Loucy (cell line): ENCODE measurements around the gene NDUFB7.

Experiments
- H2AFZ ChIP-seq: fragments of 200-600 bp; sonication (generic); 2 replicates; pipeline ENCODE4 v1.6.0; 2016; ENCODE audit warnings: antibody characterized with exemption, mild to moderate bottlenecking, low read length, moderate library complexity
- H3F3A ChIP-seq: fragments of 200-600 bp; 2 replicates; pipeline ENCODE4 v1.6.0; 2016; ENCODE audit warnings: antibody characterized with exemption, low read depth, mild to moderate bottlenecking
- H3K27me3 ChIP-seq: fragments of 200-600 bp; sonication (generic); 2 replicates; pipeline ENCODE4 v1.6.1; 2014; ENCODE audit warnings: low read length, mild to moderate bottlenecking; ENCODE audit not compliant: insufficient read depth, poor library complexity, severe bottlenecking
- H3K36me3 ChIP-seq: fragments of 200-600 bp; sonication (generic); 2 replicates; pipeline ENCODE4 v1.6.1; 2016; ENCODE audit warnings: low read length; ENCODE audit not compliant: insufficient read depth
- H3K4me1 ChIP-seq: fragments of 200-600 bp; sonication (generic); 2 replicates; pipeline ENCODE4 v1.5.1; 2014; ENCODE audit warnings: low read length, mild to moderate bottlenecking; ENCODE audit not compliant: insufficient read depth, poor library complexity, severe bottlenecking
- H3K4me2 ChIP-seq: fragments of 200-600 bp; sonication (generic); 2 replicates; pipeline ENCODE4 v1.6.0; 2014; ENCODE audit warnings: antibody characterized with exemption, low read length, low read depth, mild to moderate bottlenecking; ENCODE audit not compliant: poor library complexity, severe bottlenecking
- H3K4me3 ChIP-seq: fragments of 200-600 bp; sonication (generic); 2 replicates; pipeline ENCODE4 v1.5.1; 2014; ENCODE audit warnings: low read length, mild to moderate bottlenecking, mixed read lengths; ENCODE audit not compliant: poor library complexity, severe bottlenecking
- H3K79me2 ChIP-seq: fragments of 200-600 bp; sonication (generic); 2 replicates; pipeline ENCODE4 v1.6.1; 2014; ENCODE audit warnings: low read length; ENCODE audit not compliant: insufficient read depth
- H3K9ac ChIP-seq: fragments of 200-600 bp; sonication (generic); 2 replicates; pipeline ENCODE4 v1.6.0; 2014; ENCODE audit warnings: mild to moderate bottlenecking, low read depth, low read length, moderate library complexity; ENCODE audit not compliant: poor library complexity, severe bottlenecking
- H3K9me2 ChIP-seq: fragments of 200-600 bp; sonication (generic); replicated peaks from 2 replicates; pipeline ENCODE4 v1.6.1; 2016; ENCODE audit warnings: low read depth, low read length, mixed read lengths
- H3K9me3 ChIP-seq: fragments of 200-600 bp; sonication (generic); 2 replicates; pipeline ENCODE4 v1.6.1; 2014; ENCODE audit warnings: mild to moderate bottlenecking, antibody characterized with exemption, low read length, low read depth; ENCODE audit not compliant: insufficient read depth
- H4K20me1 ChIP-seq: fragments of 200-600 bp; sonication (generic); 2 replicates; pipeline ENCODE4 v1.6.0; 2014; ENCODE audit warnings: antibody characterized with exemption, low read length, mild to moderate bottlenecking; ENCODE audit not compliant: insufficient read depth, poor library complexity, severe bottlenecking
- EZH2phosphoT487 ChIP-seq: fragments of 200-600 bp; IDR thresholded peaks from 2 replicates; pipeline ENCODE4 v1.6.1; 2018; ENCODE audit warnings: antibody characterized with exemption, mild to moderate bottlenecking, moderate library complexity, borderline replicate concordance
- TF ChIP-seq, protein P1 (sequence below): fragments of 200-600 bp; sonication (generic); conservative IDR thresholded peaks from 2 replicates; pipeline ENCODE4 v1.5.1; 2014; ENCODE audit warnings: mild to moderate bottlenecking, antibody characterized with exemption, low read length

Gene NDUFB7

DNA sequence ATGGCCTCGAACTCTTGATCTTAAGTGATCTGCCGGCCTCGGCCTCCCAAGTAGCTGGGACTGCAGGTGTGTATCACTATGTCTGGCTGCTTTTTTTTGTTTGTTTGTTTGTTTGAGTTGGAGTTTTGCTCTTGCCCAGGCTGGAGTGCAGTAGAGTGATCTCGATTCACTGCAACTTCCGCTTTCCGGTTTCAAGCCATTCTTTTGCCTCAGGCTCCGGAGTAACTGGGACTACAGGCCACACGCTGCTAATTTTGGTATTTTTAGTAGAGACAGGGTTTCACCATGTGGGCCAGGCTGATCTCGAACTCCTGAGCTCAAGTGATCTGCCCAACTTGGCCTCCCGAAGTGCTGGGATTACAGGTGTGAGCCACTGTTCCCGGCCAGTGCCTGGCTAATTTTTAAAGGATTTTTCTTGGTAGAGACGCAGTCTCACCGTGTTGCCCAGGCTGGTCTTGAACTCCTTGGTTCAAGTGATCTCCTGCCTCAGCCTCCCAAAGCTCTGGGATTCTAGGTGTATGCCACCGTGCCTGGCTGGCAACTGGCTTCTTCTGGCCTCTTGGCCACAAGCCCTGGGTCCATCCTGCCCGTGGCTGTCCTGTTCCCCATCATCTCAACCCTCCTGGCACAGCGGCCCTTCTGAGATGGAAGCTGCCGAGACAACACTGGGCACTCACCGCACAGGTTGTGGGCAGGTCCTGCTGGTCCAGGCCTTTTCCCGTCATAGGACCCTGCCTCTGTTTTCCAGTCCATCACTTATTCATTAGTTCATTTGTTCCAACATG is 30.9 kb downstream of the NDUFB7 start:
- Histone ChIP-seq H3K9me3 (no peaks in the 10 kb centered on the region), H3K9me2 (no peaks in the 10 kb centered on the region), H3K4me3 (no peak overlapping the region), H3K4me2 (no peak overlapping the region), H3K79me2 (peaks cover 49% of the 10 kb centered on the region), H3K36me3 (no peaks in the 10 kb centered on the region), H3K4me1 (no peaks in the 10 kb centered on the region), H4K20me1 (peaks cover 10% of the 10 kb centered on the region), H2AFZ (no peak overlapping the region), H3K27me3 (no peaks in the 10 kb centered on the region), H3K9ac (no peak overlapping the region), H3F3A (no peaks in the 10 kb centered on the region)
- TF ChIP-seq, protein P1, sequence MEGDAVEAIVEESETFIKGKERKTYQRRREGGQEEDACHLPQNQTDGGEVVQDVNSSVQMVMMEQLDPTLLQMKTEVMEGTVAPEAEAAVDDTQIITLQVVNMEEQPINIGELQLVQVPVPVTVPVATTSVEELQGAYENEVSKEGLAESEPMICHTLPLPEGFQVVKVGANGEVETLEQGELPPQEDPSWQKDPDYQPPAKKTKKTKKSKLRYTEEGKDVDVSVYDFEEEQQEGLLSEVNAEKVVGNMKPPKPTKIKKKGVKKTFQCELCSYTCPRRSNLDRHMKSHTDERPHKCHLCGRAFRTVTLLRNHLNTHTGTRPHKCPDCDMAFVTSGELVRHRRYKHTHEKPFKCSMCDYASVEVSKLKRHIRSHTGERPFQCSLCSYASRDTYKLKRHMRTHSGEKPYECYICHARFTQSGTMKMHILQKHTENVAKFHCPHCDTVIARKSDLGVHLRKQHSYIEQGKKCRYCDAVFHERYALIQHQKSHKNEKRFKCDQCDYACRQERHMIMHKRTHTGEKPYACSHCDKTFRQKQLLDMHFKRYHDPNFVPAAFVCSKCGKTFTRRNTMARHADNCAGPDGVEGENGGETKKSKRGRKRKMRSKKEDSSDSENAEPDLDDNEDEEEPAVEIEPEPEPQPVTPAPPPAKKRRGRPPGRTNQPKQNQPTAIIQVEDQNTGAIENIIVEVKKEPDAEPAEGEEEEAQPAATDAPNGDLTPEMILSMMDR = no peak
- TF ChIP-seq EZH2phosphoT487 = no peak

DNA sequence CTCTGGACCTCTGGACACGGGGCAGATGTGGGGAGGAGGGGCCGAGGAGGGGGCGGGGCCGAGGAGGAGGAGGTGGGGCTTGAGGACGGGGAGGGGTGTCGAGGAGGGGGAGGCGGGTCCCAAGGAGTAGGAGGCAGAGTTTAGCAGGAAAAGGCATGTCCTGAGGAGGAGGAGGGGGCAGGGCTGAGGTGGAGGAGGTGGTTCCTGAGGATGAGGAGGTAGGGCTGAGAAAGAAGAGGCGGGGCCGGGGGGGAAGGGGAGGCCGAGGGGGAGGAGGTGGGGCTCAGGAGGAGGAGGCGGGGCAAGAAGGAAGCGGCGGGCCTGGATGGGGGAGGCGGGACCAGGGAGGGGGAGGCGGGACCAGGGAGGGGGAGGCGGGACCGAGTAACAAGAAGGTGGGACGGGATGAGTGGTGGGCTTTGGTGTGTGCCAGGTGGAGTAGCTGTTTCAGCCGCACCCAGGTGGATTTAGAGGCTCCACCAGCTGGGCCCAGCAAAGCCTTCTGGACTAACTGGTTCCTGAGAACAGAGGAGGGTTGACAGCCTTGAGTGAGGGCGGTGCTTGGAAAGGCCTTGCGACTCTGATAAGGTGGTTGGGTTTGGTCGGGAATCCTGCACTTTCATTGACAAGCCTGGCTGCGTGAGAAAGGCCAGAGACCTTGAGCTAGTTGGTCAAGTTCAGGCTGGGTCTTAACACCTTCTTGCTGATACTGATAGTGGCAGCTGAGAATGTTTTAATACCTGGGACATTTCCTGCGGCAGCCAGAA is 34.8 kb downstream of the NDUFB7 start:
- Histone ChIP-seq H3K9ac (no peak overlapping the region), H3K9me3 (no peaks in the 10 kb centered on the region), H4K20me1 (peaks cover 10% of the 10 kb centered on the region), H3K4me1 (no peaks in the 10 kb centered on the region), H2AFZ (no peak overlapping the region), H3K4me3 (no peak overlapping the region), H3F3A (no peaks in the 10 kb centered on the region), H3K36me3 (no peaks in the 10 kb centered on the region), H3K4me2 (no peak overlapping the region), H3K27me3 (no peaks in the 10 kb centered on the region), H3K9me2 (no peaks in the 10 kb centered on the region), H3K79me2 (peaks cover 50% of the 10 kb centered on the region)
- no peak for TF ChIP-seq EZH2phosphoT487
- TF ChIP-seq, protein P1 = no peak

GRCh38 chr19:14533450-14533849 is 38.4 kb downstream of the NDUFB7 start:
- Histone ChIP-seq H3K4me3 (no peak overlapping the region), H2AFZ (no peak overlapping the region), H3K9me2 (no peaks in the 10 kb centered on the region), H4K20me1 (peaks cover 23% of the 10 kb centered on the region), H3K9ac (no peak overlapping the region), H3F3A (no peaks in the 10 kb centered on the region), H3K4me2 (no peak overlapping the region), H3K4me1 (peaks cover 9% of the 10 kb centered on the region), H3K27me3 (no peaks in the 10 kb centered on the region), H3K9me3 (no peaks in the 10 kb centered on the region), H3K36me3 (no peaks in the 10 kb centered on the region), H3K79me2 (peaks cover 67% of the 10 kb centered on the region)
- TF ChIP-seq, protein P1 = no peak
- TF ChIP-seq EZH2phosphoT487 = no peak
